GM10248 (cell line): ENCODE results near the gene SLC1A2.

Experiments used
- CTCF ChIA-PET: fragments of 300-600 bp; sonication (Branson Sonifier 250); formaldehyde crosslinking; extraction: SDS; loops from one replicate; lab custom pipeline; 2021; ENCODE audit warnings: antibody characterized with exemption; lab: Yijun Ruan, JAX
- POLR2A ChIA-PET: fragments of 350-650 bp; sonication (Branson Sonifier 250); formaldehyde crosslinking; extraction: SDS; loops from one replicate; lab custom pipeline; 2020; ENCODE audit warnings: antibody characterized with exemption; lab: Yijun Ruan, JAX
- DNase-seq: peaks from one replicate; pipeline ENCODE4 v3.0.0; 2012; ENCODE audit errors: extremely low spot score
- CTCF ChIP-seq: IDR thresholded peaks from 2 replicates; pipeline ENCODE4 v1.5.1; 2012; ENCODE audit warnings: mild to moderate bottlenecking, low read depth; ENCODE audit errors: extremely low read depth, missing control alignments, control extremely low read depth

The SLC1A2 gene

GRCh38 chr11:35349897-35350296 lies 69.5 kb downstream of the SLC1A2 start:
- no peak for DNase-seq
- CTCF ChIA-PET = interaction anchor here (0.8 to 2.3 kb wide), 7 partner anchors 9 to 42 kb away, joined by 3 to 10 read pairs (median 3); no protein-coding TSS in a partner anchor
- TF ChIP-seq CTCF = no peak
- POLR2A ChIA-PET = no interaction called here

GRCh38 chr11:35348898-35349687 lies 70.3 kb downstream of the SLC1A2 start:
- DNase-seq = no peak
- POLR2A ChIA-PET = no interaction called here
- TF ChIP-seq CTCF = no peak
- CTCF ChIA-PET = interaction anchor here (1.0 to 2.1 kb wide), 3 partner anchors 19 to 43 kb away, joined by 3 to 6 read pairs (median 3); no protein-coding TSS in a partner anchor

DNA sequence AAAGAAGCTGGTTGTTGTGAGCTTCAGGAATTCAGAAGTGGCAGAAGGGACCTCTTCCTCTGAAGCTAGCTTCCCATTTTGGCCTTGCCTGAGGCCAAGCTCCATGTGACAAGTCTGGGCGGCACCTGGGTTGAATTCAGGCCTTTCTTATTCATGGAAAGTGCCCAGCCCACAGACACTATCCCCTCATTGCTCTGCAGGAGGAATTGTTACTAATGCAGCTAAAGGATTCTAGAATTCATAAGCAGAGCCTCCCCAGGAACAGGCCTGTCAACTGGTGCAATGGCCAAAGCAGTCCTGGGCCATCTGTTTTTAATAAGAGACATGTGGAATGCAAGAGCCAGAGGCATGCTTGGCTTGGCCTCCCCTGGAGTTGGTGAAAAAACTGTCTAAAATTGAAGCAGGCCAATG lies 71.4 kb downstream of the SLC1A2 start:
- TF ChIP-seq CTCF = no peak
- ChIA-PET POLR2A (no interaction called here), CTCF (interaction anchor here (0.6 to 1.6 kb wide), 4 partner anchors 9 to 37 kb away, joined by 3 to 4 read pairs (median 3); no protein-coding TSS in a partner anchor)
- no peak for DNase-seq

DNA sequence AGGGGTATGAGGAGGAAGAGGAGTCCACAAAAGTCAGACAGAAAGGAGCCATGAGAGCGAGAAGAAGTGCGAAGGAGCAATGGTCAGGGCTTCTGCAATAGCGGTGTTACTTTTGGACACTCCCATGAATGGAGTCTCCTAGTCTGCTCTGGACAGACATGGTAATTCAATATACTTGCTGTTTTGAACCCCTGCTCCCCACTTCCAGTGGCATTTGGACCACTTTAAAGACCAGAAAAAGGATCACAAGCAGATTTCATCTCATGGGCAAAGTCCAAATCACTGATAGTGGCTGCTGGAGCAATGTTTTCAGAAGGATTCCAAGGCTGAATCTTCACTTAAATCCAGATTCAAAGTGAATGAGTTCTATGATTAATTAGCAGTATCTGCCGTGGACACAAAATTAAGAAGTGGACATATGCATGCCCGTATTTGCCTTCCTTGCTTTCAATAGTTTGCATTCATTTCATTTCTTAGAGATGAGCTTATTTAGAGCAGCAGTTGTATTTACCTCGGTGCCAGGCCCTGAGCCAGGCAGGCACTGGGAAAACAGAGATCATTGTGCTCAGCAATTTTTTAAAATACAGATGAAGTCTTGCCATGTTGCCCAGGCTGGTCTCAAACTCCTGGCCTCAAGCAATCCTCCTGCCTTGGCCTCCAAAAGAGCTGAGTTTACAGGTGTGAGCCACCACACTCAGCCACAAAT lies 72.0 kb downstream of the SLC1A2 start:
- ChIA-PET POLR2A (no interaction called here), CTCF (interaction anchor here (0.6 to 3.1 kb wide), 8 partner anchors 9 to 37 kb away, joined by 3 to 11 read pairs (median 4); no protein-coding TSS in a partner anchor)
- no peak for DNase-seq
- no peak for TF ChIP-seq CTCF

DNA sequence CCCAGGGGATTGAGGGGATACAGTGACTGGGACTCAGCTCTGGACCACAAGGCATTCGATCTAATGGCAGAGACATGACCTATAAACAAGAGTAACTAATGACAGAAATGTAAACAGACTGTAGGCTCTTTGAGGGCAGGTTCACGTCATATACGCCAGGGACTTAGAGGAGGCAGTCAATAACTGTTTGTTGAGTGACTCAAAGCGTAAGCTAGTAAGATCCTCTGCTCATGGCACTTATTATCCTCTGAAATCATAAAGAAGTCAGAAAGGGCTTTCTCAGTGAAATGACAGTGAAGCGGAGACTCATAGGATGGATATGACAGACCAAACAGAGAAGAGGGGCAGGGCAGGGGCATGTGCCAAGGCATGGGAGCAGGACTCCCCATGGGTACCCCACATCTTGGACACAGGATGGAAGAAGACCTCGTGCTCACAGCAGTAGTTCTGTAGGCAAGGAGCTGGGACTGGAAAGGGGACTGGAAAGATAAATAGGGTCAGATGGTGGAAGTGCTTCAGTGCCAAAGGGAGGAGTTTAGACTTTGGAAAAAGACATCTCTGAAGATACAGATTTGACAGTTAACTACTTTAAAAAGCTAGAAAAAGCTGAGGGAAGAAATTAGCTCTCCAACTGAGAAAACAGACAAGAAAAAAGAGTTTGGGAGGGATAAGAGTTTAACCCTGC lies 72.7 kb downstream of the SLC1A2 start:
- no peak for TF ChIP-seq CTCF
- ChIA-PET CTCF (interaction anchor here (0.7 to 3.1 kb wide), 8 partner anchors 8 to 47 kb away, joined by 3 to 11 read pairs (median 4); no protein-coding TSS in a partner anchor), POLR2A (no interaction called here)
- DNase-seq = no peak
